Measurements from ENCODE around the gene TNFRSF25.

Gene TNFRSF25

GRCh38 chr1:6466023-6466422 lies at the start of gene TNFRSF25:
Gene TNFRSF25, minus strand, starts transcription at chr1:6466173. Its CDS starts 66 bp downstream, at chr1:6466107.
- peak; percentile 52 for DNase-seq

GRCh38 chr1:6515771-6516170 lies 49.8 kb upstream of the TNFRSF25 start:
- DNase-seq = no peak

- DNase-seq = no peak
Measured at GRCh38 chr1:6513320-6513801, 47.4 kb upstream of the TNFRSF25 start.

GRCh38 chr1:6512908-6513280 lies 46.9 kb upstream of the TNFRSF25 start:
- no peak for DNase-seq

GRCh38 chr1:6512245-6512907 lies 46.4 kb upstream of the TNFRSF25 start:
- DNase-seq = no peak

- DNase-seq = no peak
Measured at GRCh38 chr1:6511561-6512244, 45.7 kb upstream of the TNFRSF25 start.

GRCh38 chr1:6511056-6511455 lies 45.1 kb upstream of the TNFRSF25 start:
- no peak for DNase-seq

GRCh38 chr1:6510493-6510892 lies 44.5 kb upstream of the TNFRSF25 start:
- DNase-seq = no peak

GRCh38 chr1:6509919-6510291 lies 43.9 kb upstream of the TNFRSF25 start:
- DNase-seq = no peak

- DNase-seq = no peak
Measured at GRCh38 chr1:6509220-6509918, 43.4 kb upstream of the TNFRSF25 start.

GRCh38 chr1:6508816-6509189 lies 42.8 kb upstream of the TNFRSF25 start:
- DNase-seq = no peak

GRCh38 chr1:6508154-6508815 lies 42.3 kb upstream of the TNFRSF25 start:
- DNase-seq = no peak

GRCh38 chr1:6507461-6507911 lies 41.5 kb upstream of the TNFRSF25 start:
- DNase-seq = no peak

GRCh38 chr1:6507037-6507428 lies 41.1 kb upstream of the TNFRSF25 start:
- DNase-seq = no peak

GRCh38 chr1:6506210-6507036 lies 40.5 kb upstream of the TNFRSF25 start:
- DNase-seq = no peak

GRCh38 chr1:6505367-6506209 lies 39.6 kb upstream of the TNFRSF25 start:
- no peak for DNase-seq

- DNase-seq = no peak
Measured at GRCh38 chr1:6504887-6505286, 38.9 kb upstream of the TNFRSF25 start.

- DNase-seq = no peak
Measured at GRCh38 chr1:6503884-6504602, 38.1 kb upstream of the TNFRSF25 start.

- DNase-seq = no peak
Measured at GRCh38 chr1:6502000-6502891, 36.3 kb upstream of the TNFRSF25 start.
